HEK293 (cell line): ENCODE results near the gene ZNF276.

Experiments
- CTCF ChIA-PET: fragments of 350-600 bp; formaldehyde crosslinking; extraction: SDS; loops from one replicate; lab custom pipeline; 2021; ENCODE audit warnings: antibody characterized with exemption; lab: Yijun Ruan, JAX
- POLR2A ChIA-PET: fragments of 300-600 bp; formaldehyde crosslinking; extraction: SDS; loops from one replicate; lab custom pipeline; 2020; ENCODE audit warnings: antibody characterized with exemption, inconsistent platforms; lab: Yijun Ruan, JAX
- H3K27ac ChIP-seq: fragments of 200-500 bp; sonication (Bioruptor generic); 2 replicates; pipeline ENCODE4 v1.5.1; 2014; ENCODE audit warnings: low read depth, low read length, control low read depth, inconsistent platforms; ENCODE audit errors: extremely low read depth
- H3K36me3 ChIP-seq, 2 experiments: fragments of 200-500 bp in 1 of 2; sonication (Bioruptor generic) in 1 of 2; 1 replicate in 1 of 2; 2 replicates in 1 of 2; pipeline ENCODE4 v1.5.1; 2014 to 2017; ENCODE audit warnings: inconsistent platforms in 2 of 2, low read length in 2 of 2; ENCODE audit not compliant: control insufficient read depth in 2 of 2, insufficient read depth in 1 of 2
- H3K4me1 ChIP-seq: fragments of 200-500 bp; sonication (Bioruptor generic); 2 replicates; pipeline ENCODE4 v1.5.1; 2014; ENCODE audit warnings: mild to moderate bottlenecking, low read length, inconsistent platforms; ENCODE audit not compliant: control insufficient read depth, insufficient read depth
- H3K4me3 ChIP-seq: 2 replicates; pipeline ENCODE4 v1.5.1; 2011; ENCODE audit warnings: low read depth, mild to moderate bottlenecking, control low read depth, low read length, moderate library complexity
- H3K9me3 ChIP-seq: fragments of 200-500 bp; sonication (Bioruptor generic); 2 replicates; pipeline ENCODE4 v1.5.1; 2014; ENCODE audit warnings: low read depth, low read length, inconsistent platforms; ENCODE audit not compliant: control insufficient read depth, insufficient read depth
- ZIC2 ChIP-seq: fragments of 450-650 bp; formaldehyde crosslinking; IDR thresholded peaks from 2 replicates; pipeline ENCODE4 v1.5.1; 2016; ENCODE audit warnings: missing biosample characterization, missing genetic modification characterization
- ZNF133 ChIP-seq: fragments of 450-650 bp; formaldehyde crosslinking; IDR thresholded peaks from 2 replicates; pipeline ENCODE4 v1.5.1; 2016; ENCODE audit warnings: missing biosample characterization, missing genetic modification characterization
- ZNF146 ChIP-seq: fragments of 450-650 bp; formaldehyde crosslinking; IDR thresholded peaks from 2 replicates; pipeline ENCODE4 v1.5.1; 2016; ENCODE audit warnings: missing biosample characterization, missing genetic modification characterization
- ZNF16 ChIP-seq: fragments of 450-650 bp; formaldehyde crosslinking; IDR thresholded peaks from 2 replicates; pipeline ENCODE4 v1.5.1; 2016; ENCODE audit warnings: low read depth, missing biosample characterization, missing genetic modification characterization
- ZNF202 ChIP-seq: fragments of 450-650 bp; formaldehyde crosslinking; IDR thresholded peaks from 2 replicates; pipeline ENCODE4 v1.5.1; 2016; ENCODE audit warnings: missing biosample characterization, missing genetic modification characterization, borderline replicate concordance
- ZNF248 ChIP-seq: fragments of 450-650 bp; formaldehyde crosslinking; IDR thresholded peaks from 2 replicates; pipeline ENCODE4 v1.5.1; 2017; ENCODE audit warnings: missing biosample characterization, missing genetic modification characterization
- ZNF266 ChIP-seq: fragments of 450-650 bp; formaldehyde crosslinking; IDR thresholded peaks from 2 replicates; pipeline ENCODE4 v1.5.1; 2016; ENCODE audit warnings: missing biosample characterization, missing genetic modification characterization, low read depth
- ZNF311 ChIP-seq: fragments of 450-650 bp; formaldehyde crosslinking; IDR thresholded peaks from 2 replicates; pipeline ENCODE4 v1.5.1; 2017; ENCODE audit warnings: missing biosample characterization, missing genetic modification characterization, borderline replicate concordance
- ZNF394 ChIP-seq: fragments of 450-650 bp; formaldehyde crosslinking; IDR thresholded peaks from 2 replicates; pipeline ENCODE4 v1.5.1; 2016; ENCODE audit warnings: missing biosample characterization, missing genetic modification characterization, mild to moderate bottlenecking, moderate library complexity, borderline replicate concordance
- ZNF398 ChIP-seq: fragments of 450-650 bp; formaldehyde crosslinking; IDR thresholded peaks from 2 replicates; pipeline ENCODE4 v1.5.1; 2017; ENCODE audit warnings: missing biosample characterization, missing genetic modification characterization
- ZNF548 ChIP-seq: fragments of 450-650 bp; formaldehyde crosslinking; IDR thresholded peaks from 2 replicates; pipeline ENCODE4 v1.5.1; 2016; ENCODE audit warnings: missing biosample characterization, missing genetic modification characterization
- ZNF555 ChIP-seq: fragments of 450-650 bp; formaldehyde crosslinking; conservative IDR thresholded peaks from 2 replicates; pipeline ENCODE4 v1.5.1; 2017; ENCODE audit warnings: missing biosample characterization, mild to moderate bottlenecking, missing genetic modification characterization, inconsistent platforms
- ZNF621 ChIP-seq: fragments of 450-650 bp; formaldehyde crosslinking; IDR thresholded peaks from 2 replicates; pipeline ENCODE4 v1.5.1; 2017; ENCODE audit warnings: missing biosample characterization, missing genetic modification characterization
- ZNF701 ChIP-seq: fragments of 450-650 bp; formaldehyde crosslinking; IDR thresholded peaks from 2 replicates; pipeline ENCODE4 v1.5.1; 2016; ENCODE audit warnings: missing biosample characterization, missing genetic modification characterization
- ZNF768 ChIP-seq: fragments of 450-650 bp; formaldehyde crosslinking; IDR thresholded peaks from 2 replicates; pipeline ENCODE4 v1.5.1; 2018; ENCODE audit warnings: missing biosample characterization, mild to moderate bottlenecking, missing genetic modification characterization
- TF ChIP-seq, protein P1 (sequence below): fragments of 450-650 bp; formaldehyde crosslinking; IDR thresholded peaks from 2 replicates; pipeline ENCODE4 v1.5.1; 2016; ENCODE audit warnings: missing biosample characterization, missing genetic modification characterization
- TF ChIP-seq, protein P2 (sequence below): fragments of 450-650 bp; formaldehyde crosslinking; IDR thresholded peaks from 2 replicates; pipeline ENCODE4 v1.5.1; 2016; ENCODE audit warnings: missing biosample characterization, missing genetic modification characterization
- TF ChIP-seq, protein P3 (sequence below): fragments of 450-650 bp; formaldehyde crosslinking; IDR thresholded peaks from 2 replicates; pipeline ENCODE4 v1.5.1; 2016; ENCODE audit warnings: missing biosample characterization, missing genetic modification characterization

Gene ZNF276

DNA sequence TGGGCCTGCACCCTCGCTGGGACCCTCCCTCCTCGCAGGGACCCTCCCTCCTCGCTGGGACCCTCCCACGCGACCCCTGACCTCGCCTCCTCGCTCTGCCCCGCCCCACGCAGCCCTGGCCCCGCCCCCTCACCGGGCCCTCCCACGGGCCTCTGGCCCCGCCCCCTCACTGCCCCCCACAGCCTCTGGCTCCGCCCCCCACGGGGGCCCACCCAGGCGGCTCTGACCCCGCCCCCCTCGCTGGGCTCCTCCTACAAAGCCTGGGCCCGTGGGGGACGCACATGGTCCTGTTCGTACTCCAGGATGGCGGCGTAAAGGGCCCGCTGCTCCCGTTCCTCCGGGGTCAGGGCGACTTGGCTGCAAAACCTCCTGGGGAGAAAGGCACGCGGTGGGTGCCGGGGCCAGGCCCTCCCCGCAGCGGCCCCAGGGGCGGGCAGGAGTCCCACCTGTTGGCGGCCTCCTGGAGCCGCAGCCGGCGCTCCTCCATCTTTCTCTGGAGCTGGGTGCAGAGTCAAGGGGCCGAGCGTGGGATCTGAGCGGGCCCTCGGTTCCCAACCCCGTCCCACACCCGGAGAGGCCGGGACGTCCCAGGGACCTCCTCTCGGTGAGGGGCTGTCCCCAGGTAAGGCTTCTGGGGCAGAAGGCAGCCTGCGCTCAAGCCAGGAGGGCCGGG, 9.6 kb upstream of the ZNF276 start (continued):
- TF ChIP-seq, protein P1, sequence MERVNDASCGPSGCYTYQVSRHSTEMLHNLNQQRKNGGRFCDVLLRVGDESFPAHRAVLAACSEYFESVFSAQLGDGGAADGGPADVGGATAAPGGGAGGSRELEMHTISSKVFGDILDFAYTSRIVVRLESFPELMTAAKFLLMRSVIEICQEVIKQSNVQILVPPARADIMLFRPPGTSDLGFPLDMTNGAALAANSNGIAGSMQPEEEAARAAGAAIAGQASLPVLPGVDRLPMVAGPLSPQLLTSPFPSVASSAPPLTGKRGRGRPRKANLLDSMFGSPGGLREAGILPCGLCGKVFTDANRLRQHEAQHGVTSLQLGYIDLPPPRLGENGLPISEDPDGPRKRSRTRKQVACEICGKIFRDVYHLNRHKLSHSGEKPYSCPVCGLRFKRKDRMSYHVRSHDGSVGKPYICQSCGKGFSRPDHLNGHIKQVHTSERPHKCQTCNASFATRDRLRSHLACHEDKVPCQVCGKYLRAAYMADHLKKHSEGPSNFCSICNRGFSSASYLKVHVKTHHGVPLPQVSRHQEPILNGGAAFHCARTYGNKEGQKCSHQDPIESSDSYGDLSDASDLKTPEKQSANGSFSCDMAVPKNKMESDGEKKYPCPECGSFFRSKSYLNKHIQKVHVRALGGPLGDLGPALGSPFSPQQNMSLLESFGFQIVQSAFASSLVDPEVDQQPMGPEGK (tag by site-specific recombination): peak; percentile 47; the same call in 1 of the 2 replicates

DNA sequence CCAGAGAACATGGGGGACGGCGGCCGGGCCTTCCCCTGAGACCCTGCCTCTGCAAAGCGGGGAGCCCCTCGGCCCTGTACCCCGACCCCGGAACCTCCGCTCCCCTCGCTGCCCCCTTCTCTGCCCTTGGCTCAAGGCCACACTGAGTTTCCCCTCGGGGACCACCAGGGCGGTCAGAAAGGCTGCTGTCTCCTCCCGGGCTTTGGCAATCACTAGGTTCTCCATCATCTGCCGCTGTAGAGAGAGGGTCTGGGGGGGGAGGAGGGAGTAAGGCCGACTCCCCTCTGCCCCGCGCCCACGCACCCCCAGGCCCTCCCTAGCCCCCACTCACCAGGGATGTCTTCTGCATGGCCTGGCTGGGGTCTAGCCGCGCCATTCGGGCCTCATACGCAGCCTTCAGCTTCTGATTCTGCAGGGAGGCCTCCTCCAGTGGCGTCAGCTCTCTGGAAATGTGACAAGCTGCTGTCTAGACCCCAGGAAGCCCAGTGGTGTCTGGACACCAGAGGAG, 9.0 kb upstream of the ZNF276 start:
- CTCF ChIA-PET: no interaction called here
- TF ChIP-seq ZNF548 (tag by site-specific recombination): no peak
- no peak for TF ChIP-seq ZNF621
- TF ChIP-seq ZNF202: no peak
- TF ChIP-seq ZIC2 (tag by site-specific recombination): 0 out of 2 replicates have a peak, but pooled peaks have one; percentile 27
- peak; percentile 43; the same call in 1 of the 2 replicates for TF ChIP-seq ZNF398 (tag by site-specific recombination)
- TF ChIP-seq, all 188 proteins: peak for 2
- peaks cover 0 to 22% of the 10 kb centered on the region in 2 experiments; a peak in 2 of 3 replicates for H3K36me3 ChIP-seq
- H3K27ac ChIP-seq: peak overlapping the region; percentile 49; the same call in 1 of the 2 replicates
- peak overlapping the region; percentile 62 for H3K4me3 ChIP-seq
- H3K9me3 ChIP-seq: no peaks in the 10 kb centered on the region
- H3K4me1 ChIP-seq: no peaks in the 10 kb centered on the region
- POLR2A ChIA-PET: interaction anchor here (0.5 to 1.4 kb wide), 3 partner anchors 9 to 104 kb away, joined by 3 to 4 read pairs (median 3); partner anchors contain the start of gene FANCA

- no peak for TF ChIP-seq ZNF555 (tag by site-specific recombination)
- no peak for TF ChIP-seq ZNF146 (tag by site-specific recombination)
- no peak for TF ChIP-seq ZNF311 (tag by site-specific recombination)
- TF ChIP-seq ZNF266 (tag by site-specific recombination): no peak
- TF ChIP-seq ZNF621: no peak
- no peak for TF ChIP-seq ZNF133
- TF ChIP-seq ZNF248: no peak
- Histone ChIP-seq H3K9me3 (no peaks in the 10 kb centered on the region), H3K36me3 (peaks cover 0 to 28% of the 10 kb centered on the region in 2 experiments; a peak in 2 of 3 replicates), H3K4me1 (no peaks in the 10 kb centered on the region), H3K27ac (no peak overlapping the region), H3K4me3 (no peak overlapping the region)
- CTCF ChIA-PET: interaction anchor here (1.1 to 3.0 kb wide), 2 partner anchors 11 to 14 kb away, joined by 3 to 18 read pairs; no protein-coding TSS in a partner anchor
- POLR2A ChIA-PET: no interaction called here
Observed at GRCh38 chr16:89716493-89716892, 4.8 kb upstream of the ZNF276 start.

GRCh38 chr16:89716916-89717687, 4.2 kb upstream of the ZNF276 start:
- no peak overlapping the region for H3K27ac ChIP-seq
- H3K36me3 ChIP-seq: peaks cover 0 to 28% of the 10 kb centered on the region in 2 experiments; a peak in 2 of 3 replicates
- no peaks in the 10 kb centered on the region for H3K4me1 ChIP-seq
- ChIA-PET CTCF (interaction anchor here (0.6 to 3.0 kb wide), 3 partner anchors 11 to 156 kb away, joined by 3 to 18 read pairs (median 3); partner anchors contain the start of gene TCF25), POLR2A (interaction anchor here (0.7 to 1.1 kb wide), 2 partner anchors 9 to 11 kb away, joined by 3 to 4 read pairs; no protein-coding TSS in a partner anchor)
- H3K9me3 ChIP-seq: no peaks in the 10 kb centered on the region
- H3K4me3 ChIP-seq: no peak overlapping the region
- TF ChIP-seq, protein P2, sequence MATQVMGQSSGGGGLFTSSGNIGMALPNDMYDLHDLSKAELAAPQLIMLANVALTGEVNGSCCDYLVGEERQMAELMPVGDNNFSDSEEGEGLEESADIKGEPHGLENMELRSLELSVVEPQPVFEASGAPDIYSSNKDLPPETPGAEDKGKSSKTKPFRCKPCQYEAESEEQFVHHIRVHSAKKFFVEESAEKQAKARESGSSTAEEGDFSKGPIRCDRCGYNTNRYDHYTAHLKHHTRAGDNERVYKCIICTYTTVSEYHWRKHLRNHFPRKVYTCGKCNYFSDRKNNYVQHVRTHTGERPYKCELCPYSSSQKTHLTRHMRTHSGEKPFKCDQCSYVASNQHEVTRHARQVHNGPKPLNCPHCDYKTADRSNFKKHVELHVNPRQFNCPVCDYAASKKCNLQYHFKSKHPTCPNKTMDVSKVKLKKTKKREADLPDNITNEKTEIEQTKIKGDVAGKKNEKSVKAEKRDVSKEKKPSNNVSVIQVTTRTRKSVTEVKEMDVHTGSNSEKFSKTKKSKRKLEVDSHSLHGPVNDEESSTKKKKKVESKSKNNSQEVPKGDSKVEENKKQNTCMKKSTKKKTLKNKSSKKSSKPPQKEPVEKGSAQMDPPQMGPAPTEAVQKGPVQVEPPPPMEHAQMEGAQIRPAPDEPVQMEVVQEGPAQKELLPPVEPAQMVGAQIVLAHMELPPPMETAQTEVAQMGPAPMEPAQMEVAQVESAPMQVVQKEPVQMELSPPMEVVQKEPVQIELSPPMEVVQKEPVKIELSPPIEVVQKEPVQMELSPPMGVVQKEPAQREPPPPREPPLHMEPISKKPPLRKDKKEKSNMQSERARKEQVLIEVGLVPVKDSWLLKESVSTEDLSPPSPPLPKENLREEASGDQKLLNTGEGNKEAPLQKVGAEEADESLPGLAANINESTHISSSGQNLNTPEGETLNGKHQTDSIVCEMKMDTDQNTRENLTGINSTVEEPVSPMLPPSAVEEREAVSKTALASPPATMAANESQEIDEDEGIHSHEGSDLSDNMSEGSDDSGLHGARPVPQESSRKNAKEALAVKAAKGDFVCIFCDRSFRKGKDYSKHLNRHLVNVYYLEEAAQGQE (tag by site-specific recombination): no peak
- TF ChIP-seq ZNF701: no peak
- TF ChIP-seq, protein P3, sequence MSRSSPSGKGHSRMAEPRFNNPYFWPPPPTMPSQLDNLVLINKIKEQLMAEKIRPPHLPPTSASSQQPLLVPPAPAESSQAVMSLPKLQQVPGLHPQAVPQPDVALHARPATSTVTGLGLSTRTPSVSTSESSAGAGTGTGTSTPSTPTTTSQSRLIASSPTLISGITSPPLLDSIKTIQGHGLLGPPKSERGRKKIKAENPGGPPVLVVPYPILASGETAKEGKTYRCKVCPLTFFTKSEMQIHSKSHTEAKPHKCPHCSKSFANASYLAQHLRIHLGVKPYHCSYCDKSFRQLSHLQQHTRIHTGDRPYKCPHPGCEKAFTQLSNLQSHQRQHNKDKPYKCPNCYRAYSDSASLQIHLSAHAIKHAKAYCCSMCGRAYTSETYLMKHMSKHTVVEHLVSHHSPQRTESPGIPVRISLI (tag by site-specific recombination): no peak
- no peak for TF ChIP-seq ZNF16 (tag by site-specific recombination)
- no peak for TF ChIP-seq ZNF394 (tag by site-specific recombination)
- no peak for TF ChIP-seq ZNF768
